ENCODE measurements around the gene DLGAP1.
"Not testable (repeated sequence)": the region's sequence is repeated elsewhere in the genome, so short reads cannot be mapped to it uniquely, and the experiment has no call there.

DLGAP1 gene

GRCh38 chr18:4385876-4386275 is 69.2 kb downstream of the DLGAP1 start:
- no peak for DNase-seq (ENCODE audit: low spot score)

GRCh38 chr18:4384932-4385331 is 70.2 kb downstream of the DLGAP1 start:
- no peak for DNase-seq (ENCODE audit: low spot score)

DNA sequence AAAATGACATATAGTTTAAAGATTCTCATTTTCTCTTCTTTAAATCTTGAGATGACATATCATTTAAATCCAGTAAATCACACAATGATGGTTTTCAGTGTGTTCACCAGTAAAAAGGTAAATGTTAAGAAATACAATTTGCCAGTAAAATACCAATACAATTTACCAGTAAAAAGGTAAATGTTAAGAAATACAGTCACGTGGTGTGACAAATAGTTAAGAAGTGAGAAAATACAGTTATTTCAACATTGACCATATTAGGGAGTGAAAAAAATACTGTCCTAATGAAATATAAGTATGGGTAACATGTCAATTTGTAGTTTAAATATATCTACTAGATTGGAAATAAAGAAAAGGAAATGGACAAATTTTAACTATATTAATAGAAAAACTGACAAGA is 80.5 kb downstream of the DLGAP1 start:
- DNase-seq (ENCODE audit: low spot score): no peak

GRCh38 chr18:4369705-4370104 is 85.4 kb downstream of the DLGAP1 start:
- DNase-seq (ENCODE audit: low spot score): no peak

DNA sequence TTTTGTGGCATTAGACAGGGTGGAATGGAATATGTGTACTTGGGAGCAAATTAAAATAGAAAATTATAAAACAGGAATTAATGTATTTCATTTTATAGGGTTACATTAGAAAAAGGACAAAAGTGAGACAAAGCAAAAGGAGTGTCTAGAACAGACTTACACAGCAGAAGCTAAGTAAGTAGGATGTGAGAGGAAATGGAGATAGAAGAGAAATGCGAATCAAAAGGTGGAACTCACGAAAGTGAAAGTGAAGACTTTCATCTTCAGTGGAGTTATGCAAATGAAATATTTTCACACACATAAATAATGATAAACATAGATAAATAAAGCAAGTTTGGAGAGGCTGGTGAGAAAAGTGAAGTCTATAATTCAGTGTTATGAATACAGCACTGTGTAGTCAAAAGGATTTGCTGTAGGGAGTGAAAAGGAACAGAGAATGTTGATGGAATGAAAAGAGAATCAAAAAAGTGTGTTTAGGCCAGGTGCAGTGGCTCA is 94.8 kb downstream of the DLGAP1 start:
- no peak for DNase-seq (ENCODE audit: low spot score)

DNA sequence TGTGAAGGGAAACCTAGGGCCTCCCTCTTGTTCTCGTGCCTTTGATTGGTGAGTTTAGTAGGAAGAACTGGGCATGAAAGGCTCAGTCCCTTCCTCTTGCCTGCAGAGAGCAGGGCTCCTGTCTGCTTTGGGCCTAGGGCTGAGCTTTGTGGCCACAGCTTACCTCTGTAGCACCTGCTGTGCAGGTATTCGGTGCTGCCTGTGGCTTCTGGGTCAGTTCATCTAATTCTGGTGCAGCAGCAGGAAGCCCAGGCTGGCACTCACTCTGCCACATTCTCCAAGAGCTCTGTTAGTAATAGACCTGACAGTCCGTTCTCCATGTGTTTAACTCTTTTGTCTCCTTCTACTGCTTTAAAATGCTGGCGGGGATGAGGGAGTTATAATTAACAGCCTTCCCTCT is 96.5 kb downstream of the DLGAP1 start:
- no peak for DNase-seq (ENCODE audit: low spot score)

- no peak for DNase-seq (ENCODE audit: low spot score)
Measured at GRCh38 chr18:4357579-4357978, 97.5 kb downstream of the DLGAP1 start.

DNA sequence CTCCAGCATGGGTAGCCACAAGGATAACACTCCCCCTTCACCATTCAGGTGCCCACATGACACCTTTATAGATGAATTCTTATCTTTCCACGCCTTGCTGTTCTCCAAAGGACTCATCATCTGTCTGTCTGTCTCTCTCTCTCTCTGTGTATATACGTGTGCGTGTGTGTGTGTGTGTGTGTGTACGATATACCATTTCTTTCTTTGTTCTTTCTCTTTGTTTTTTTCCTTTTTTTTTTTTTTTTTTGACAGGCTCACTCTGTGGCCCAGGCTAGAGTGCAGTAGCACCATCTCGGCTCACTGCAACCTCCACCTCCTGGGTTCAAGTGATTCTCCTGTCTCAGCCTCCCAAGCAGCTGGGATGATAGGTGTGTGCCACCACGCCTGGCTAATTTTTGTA is 98.2 kb downstream of the DLGAP1 start:
- no peak for DNase-seq (ENCODE audit: low spot score)

DNA sequence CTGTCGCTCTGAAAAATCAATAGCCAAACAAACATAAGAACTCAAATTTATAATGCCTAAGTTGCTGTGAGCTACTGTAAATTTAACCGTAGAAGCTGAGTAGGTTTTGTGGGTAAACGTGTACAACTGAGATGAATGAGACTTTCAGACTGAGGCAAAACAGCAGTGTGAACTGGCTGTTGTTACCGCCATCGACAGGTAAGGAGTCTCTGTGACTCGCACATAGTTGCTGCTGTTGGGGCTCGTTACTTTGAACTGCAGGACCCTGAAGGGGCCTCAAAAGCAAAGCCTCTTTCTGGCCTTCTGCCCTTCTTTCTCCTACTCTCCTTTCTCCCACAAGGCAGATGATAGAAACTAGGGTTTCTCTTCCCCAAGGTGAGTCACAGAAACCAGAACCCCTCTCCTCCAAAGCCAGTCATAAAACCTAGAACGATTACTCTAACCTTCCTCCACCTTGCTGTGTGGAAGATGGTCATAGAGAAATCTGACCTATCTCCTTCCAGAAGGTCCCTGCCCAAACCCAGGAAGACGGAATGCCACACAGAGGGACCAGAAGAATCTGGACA is 101.2 kb downstream of the DLGAP1 start:
- DNase-seq (ENCODE audit: low spot score): no peak

GRCh38 chr18:4352746-4353551 is 102.2 kb downstream of the DLGAP1 start:
- DNase-seq (ENCODE audit: low spot score): no peak

DNA sequence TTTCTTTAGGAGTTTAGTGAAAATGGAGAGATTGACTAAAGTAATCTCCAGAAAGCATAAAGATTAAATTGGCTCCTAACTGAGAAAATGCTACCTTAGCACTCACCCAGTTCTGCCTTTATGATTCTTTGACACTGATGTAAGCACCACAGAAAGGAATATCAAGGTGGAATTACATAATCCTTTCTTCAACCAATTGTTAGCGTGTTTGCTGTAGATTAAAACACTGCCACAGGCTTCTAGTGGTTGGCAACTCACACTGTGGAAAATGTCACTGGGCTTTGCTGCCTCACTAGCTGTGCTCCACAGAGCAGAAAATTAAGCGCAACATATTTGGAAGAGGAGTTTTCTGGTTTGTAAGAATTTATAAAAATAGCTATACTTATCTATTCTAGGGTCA is 104.1 kb downstream of the DLGAP1 start:
- no peak for DNase-seq (ENCODE audit: low spot score)

- DNase-seq (ENCODE audit: low spot score): no peak
Measured at GRCh38 chr18:4335386-4335785, 119.7 kb downstream of the DLGAP1 start.

GRCh38 chr18:4333043-4333442 is 122.1 kb downstream of the DLGAP1 start:
- no peak for DNase-seq (ENCODE audit: low spot score)

- DNase-seq (ENCODE audit: low spot score): no peak
Measured at GRCh38 chr18:4319738-4320677, 135.1 kb downstream of the DLGAP1 start.

DNA sequence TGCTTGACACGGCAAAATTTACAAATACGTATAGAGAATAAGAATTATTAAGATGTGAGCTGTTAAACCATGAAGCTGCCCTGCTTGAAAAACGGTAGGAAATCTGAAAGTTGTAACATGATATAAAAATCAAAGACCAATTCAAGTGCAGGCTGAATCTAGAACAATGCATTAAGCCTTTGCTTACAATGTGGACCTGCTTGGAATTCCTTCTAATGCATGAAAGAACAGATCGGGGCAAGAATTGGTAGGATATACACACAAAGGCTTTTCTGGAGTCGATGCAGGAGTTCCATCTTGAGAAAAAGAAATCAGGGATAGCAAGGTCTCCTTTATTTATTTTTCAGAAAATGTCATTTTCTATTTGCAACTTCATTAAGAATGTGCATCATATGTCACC is 136.8 kb downstream of the DLGAP1 start:
- DNase-seq (ENCODE audit: low spot score): no peak

- not testable (repeated sequence) for DNase-seq (ENCODE audit: low spot score)
Measured at GRCh38 chr18:4311945-4312344, 143.2 kb downstream of the DLGAP1 start.

GRCh38 chr18:4311136-4311535 is 144.0 kb downstream of the DLGAP1 start:
- DNase-seq (ENCODE audit: low spot score): no peak

GRCh38 chr18:4309227-4309626 is 145.9 kb downstream of the DLGAP1 start:
- DNase-seq (ENCODE audit: low spot score): no peak

- no peak for DNase-seq (ENCODE audit: low spot score)
Measured at GRCh38 chr18:4308576-4308975, 146.5 kb downstream of the DLGAP1 start.

DNA sequence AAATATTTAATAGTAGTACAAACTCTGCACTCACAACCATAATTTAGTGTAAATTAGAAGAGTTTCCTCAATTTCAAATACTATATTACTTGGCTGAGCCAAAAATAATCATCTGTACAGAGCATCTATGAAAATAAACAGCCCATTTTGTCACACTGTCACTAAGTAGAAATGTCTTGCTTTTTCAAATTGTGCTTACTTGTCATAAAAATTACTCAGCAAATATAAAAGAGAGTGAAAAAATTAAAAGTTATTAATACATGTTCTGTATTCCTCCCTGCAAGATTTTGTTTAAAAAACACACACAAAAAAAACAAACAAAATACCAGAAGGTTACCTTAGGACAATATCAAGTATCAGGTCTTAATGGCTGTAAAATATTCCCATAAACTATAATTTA is 155.7 kb downstream of the DLGAP1 start:
- DNase-seq (ENCODE audit: low spot score): no peak

DNA sequence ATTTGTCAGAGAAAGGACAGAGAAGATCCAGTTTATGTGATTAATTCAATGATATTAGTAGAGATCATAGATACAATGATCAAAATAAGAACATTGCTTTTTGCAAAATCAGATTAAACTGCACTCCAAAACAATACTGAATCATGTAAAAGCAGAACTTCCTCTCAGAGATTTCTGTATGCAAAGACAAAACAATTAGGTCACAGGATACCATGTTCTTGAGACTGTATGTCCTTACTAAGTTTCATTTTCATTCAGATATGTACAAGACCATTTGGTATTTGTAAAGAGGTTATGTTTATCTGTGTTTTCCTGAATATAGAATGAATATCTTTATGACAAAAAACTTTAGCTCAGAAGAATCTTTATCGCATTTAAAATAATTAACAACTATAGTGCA is 161.8 kb downstream of the DLGAP1 start:
- no peak for DNase-seq (ENCODE audit: low spot score)

DNA sequence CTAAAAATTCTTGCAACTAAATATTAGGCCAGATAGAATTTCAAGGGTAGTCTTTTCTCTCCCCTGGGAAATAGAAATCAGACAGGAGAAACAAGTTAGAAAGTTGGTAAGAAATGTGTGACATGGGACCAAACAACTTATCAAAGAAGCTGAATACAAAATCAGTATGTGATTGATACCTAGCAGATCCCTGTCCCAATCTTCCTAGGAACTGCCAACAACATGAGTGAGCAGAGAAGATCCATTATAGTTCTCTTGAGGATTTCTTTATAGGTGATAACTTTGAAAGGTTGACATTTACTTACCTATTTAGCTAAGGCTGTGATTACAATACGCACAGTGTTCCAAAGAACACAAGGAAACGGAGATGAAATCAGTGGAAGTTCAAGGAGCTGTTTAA is 162.4 kb downstream of the DLGAP1 start:
- no peak for DNase-seq (ENCODE audit: low spot score)

- not testable (repeated sequence) for DNase-seq (ENCODE audit: low spot score)
Measured at GRCh38 chr18:4287340-4287739, 167.8 kb downstream of the DLGAP1 start.
